Measurements from ENCODE around the gene WNK3. TPM values are rescaled to one million over a fixed set of nuclear protein-coding genes. Genes with fewer than 3 reads are reported as not detected.

Gene WNK3
- total and polyA plus RNA-seq, 10 of the 15 experiments (the other 5 are each of a cell fraction or from before 2014, with no cell fraction given) = 0.02 to 0.15 (median 0.03) TPM; not detected in 1

DNA sequence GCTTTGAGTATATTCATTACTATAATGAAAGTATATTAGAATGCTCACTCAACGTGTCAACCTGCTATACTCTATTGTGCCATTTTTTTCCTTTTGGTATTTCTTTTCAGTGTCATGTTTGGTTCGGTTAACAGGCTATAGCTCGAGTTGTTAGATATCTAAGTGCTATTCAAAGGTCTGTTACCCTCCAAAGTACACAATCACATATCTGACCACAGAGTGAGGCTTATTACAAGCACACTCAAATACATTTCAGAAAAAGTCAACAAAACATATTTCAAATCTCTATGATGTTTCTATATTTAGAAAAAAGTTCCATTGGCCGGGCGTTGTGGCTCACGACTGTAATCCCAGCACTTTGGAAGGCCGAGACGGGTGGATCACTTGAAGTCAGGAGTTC lies 32.8 kb downstream of the WNK3 start (continued):
- TF ChIP-seq, protein P1, sequence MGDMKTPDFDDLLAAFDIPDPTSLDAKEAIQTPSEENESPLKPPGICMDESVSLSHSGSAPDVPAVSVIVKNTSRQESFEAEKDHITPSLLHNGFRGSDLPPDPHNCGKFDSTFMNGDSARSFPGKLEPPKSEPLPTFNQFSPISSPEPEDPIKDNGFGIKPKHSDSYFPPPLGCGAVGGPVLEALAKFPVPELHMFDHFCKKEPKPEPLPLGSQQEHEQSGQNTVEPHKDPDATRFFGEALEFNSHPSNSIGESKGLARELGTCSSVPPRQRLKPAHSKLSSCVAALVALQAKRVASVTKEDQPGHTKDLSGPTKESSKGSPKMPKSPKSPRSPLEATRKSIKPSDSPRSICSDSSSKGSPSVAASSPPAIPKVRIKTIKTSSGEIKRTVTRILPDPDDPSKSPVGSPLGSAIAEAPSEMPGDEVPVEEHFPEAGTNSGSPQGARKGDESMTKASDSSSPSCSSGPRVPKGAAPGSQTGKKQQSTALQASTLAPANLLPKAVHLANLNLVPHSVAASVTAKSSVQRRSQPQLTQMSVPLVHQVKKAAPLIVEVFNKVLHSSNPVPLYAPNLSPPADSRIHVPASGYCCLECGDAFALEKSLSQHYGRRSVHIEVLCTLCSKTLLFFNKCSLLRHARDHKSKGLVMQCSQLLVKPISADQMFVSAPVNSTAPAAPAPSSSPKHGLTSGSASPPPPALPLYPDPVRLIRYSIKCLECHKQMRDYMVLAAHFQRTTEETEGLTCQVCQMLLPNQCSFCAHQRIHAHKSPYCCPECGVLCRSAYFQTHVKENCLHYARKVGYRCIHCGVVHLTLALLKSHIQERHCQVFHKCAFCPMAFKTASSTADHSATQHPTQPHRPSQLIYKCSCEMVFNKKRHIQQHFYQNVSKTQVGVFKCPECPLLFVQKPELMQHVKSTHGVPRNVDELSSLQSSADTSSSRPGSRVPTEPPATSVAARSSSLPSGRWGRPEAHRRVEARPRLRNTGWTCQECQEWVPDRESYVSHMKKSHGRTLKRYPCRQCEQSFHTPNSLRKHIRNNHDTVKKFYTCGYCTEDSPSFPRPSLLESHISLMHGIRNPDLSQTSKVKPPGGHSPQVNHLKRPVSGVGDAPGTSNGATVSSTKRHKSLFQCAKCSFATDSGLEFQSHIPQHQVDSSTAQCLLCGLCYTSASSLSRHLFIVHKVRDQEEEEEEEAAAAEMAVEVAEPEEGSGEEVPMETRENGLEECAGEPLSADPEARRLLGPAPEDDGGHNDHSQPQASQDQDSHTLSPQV (IDR thresholded peaks at IDR 0.05) = no peak
- no peak for TF ChIP-seq TBL1XR1 (IDR thresholded peaks at IDR 0.05; ENCODE audit: low read depth, low read length)
- TF ChIP-seq, protein P2, sequence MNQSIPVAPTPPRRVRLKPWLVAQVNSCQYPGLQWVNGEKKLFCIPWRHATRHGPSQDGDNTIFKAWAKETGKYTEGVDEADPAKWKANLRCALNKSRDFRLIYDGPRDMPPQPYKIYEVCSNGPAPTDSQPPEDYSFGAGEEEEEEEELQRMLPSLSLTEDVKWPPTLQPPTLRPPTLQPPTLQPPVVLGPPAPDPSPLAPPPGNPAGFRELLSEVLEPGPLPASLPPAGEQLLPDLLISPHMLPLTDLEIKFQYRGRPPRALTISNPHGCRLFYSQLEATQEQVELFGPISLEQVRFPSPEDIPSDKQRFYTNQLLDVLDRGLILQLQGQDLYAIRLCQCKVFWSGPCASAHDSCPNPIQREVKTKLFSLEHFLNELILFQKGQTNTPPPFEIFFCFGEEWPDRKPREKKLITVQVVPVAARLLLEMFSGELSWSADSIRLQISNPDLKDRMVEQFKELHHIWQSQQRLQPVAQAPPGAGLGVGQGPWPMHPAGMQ (IDR thresholded peaks at IDR 0.05; ENCODE audit: borderline replicate concordance) = no peak

DNA sequence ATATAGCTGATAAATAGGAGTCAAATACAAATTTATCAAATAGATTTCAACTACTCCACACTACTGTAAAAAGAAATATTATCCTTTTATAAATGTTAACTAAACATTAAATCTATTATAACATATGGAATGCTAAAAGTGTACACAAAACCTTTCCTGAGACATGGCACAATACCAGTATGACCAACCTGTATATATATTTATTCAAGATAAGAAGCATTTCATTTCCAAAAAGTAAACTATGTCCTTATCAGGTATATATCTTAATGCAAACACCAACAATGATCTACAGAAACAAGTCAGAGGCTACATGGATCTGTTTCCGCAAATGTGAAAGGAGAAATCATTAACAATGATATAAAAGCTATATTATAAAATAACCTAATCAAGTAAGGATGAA lies 37.8 kb downstream of the WNK3 start:
- in situ Hi-C loops (cut with MboI) = no loop called here
- WGBS (ENCODE audit: insufficient coverage, insufficient replicate concordance, low lambda C conversion rate, missing lambda C conversion rate) = 36% methylated on average over 1 of the region's 1 CpG
- H4K20me1 ChIP-seq (ENCODE audit: control insufficient read depth, insufficient read depth) = no peaks in the 10 kb centered on the region
- POLR2A ChIA-PET = interaction anchor here (0.6 kb wide), 1 partner anchor 119 kb away, joined by 4 read pairs; no protein-coding TSS in a partner anchor
- CTCF ChIA-PET = no interaction called here
- DNase-seq (ENCODE audit: low read depth, low spot score) (no peak), ATAC-seq (no peak), FAIRE-seq (no peak)
- intact Hi-C loops (cut with micrococcal nuclease; ENCODE audit: unreplicated experiment) = no loop called here
- H3K4me1 ChIP-seq (ENCODE audit: control insufficient read depth, insufficient read depth, low read length) = no peaks in the 10 kb centered on the region
- H3K79me2 ChIP-seq (ENCODE audit: control insufficient read depth, insufficient read depth, low read length) = no peaks in the 10 kb centered on the region
- H3K36me3 ChIP-seq (ENCODE audit: control insufficient read depth in 2 of 2, insufficient read depth in 2 of 2, low read length in 1 of 2) = no peaks in the 10 kb centered on the region
- no peak overlapping the region for H3K27ac ChIP-seq (ENCODE audit: control insufficient read depth, insufficient read depth)
- RAD21 ChIA-PET (ENCODE audit: unreplicated experiment) = no interaction called here
- no peak overlapping the region for H3K4me3 ChIP-seq
- H3K9me3 ChIP-seq (replicated peaks; ENCODE audit: control insufficient read depth, insufficient read depth, low read length) = no peaks in the 10 kb centered on the region; the same call in 2 of the 3 replicates
- SMC1A ChIA-PET (ENCODE audit: uncharacterized antibody, unreplicated experiment) = interaction anchor here (1.0 kb wide), 1 partner anchor 245 kb away, joined by 3 read pairs; no protein-coding TSS in a partner anchor
- no peak overlapping the region for H2AFZ ChIP-seq (ENCODE audit: control insufficient read depth, low read depth, low read length)
- no TSS peak for BruUV-seq (replicated peaks)
- H3K4me2 ChIP-seq (ENCODE audit: control insufficient read depth, insufficient read depth) = no peak overlapping the region
- H3K9ac ChIP-seq (ENCODE audit: control insufficient read depth, insufficient read depth, low read length) = no peak overlapping the region
- no peaks in the 10 kb centered on the region for H3K27me3 ChIP-seq (replicated peaks in 1 of 2; ENCODE audit: control insufficient read depth in 2 of 2, insufficient read depth in 2 of 2, low read length in 1 of 2)
- TF ChIP-seq E4F1 (IDR thresholded peaks at IDR 0.05; ENCODE audit: borderline replicate concordance, partially characterized antibody) = no peak
- TF ChIP-seq EP300 (IDR thresholded peaks at IDR 0.05; ENCODE audit: borderline replicate concordance in 1 of 2, control insufficient read depth in 1 of 2, low read depth in 2 of 2, low read length in 2 of 2) = no peak
- TF ChIP-seq RB1 (IDR thresholded peaks at IDR 0.05; ENCODE audit: borderline replicate concordance) = no peak
- no peak for TF ChIP-seq SIN3A (IDR thresholded peaks at IDR 0.05; ENCODE audit: low read depth, low read length)
- TF ChIP-seq, protein P3, sequence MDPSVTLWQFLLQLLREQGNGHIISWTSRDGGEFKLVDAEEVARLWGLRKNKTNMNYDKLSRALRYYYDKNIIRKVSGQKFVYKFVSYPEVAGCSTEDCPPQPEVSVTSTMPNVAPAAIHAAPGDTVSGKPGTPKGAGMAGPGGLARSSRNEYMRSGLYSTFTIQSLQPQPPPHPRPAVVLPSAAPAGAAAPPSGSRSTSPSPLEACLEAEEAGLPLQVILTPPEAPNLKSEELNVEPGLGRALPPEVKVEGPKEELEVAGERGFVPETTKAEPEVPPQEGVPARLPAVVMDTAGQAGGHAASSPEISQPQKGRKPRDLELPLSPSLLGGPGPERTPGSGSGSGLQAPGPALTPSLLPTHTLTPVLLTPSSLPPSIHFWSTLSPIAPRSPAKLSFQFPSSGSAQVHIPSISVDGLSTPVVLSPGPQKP (IDR thresholded peaks at IDR 0.05; ENCODE audit: low read depth, low read length) = no peak
- no peak for TF ChIP-seq GATAD2B (conservative IDR thresholded peaks at IDR 0.05; ENCODE audit: low read depth)

Data from GM12878 (cell line).